Erythroblast (primary cell): ENCODE results near the gene FAM114A1.

Experiments
- GATA1 ChIP-seq: IDR thresholded peaks from 2 replicates; pipeline ENCODE4 v1.6.1; 2011; ENCODE audit warnings: low read depth, mild to moderate bottlenecking, control low read depth, low read length, moderate library complexity
- POLR2A ChIP-seq: IDR thresholded peaks from 2 replicates; pipeline ENCODE4 v1.6.1; 2011; ENCODE audit warnings: mild to moderate bottlenecking, low read length

DNA sequence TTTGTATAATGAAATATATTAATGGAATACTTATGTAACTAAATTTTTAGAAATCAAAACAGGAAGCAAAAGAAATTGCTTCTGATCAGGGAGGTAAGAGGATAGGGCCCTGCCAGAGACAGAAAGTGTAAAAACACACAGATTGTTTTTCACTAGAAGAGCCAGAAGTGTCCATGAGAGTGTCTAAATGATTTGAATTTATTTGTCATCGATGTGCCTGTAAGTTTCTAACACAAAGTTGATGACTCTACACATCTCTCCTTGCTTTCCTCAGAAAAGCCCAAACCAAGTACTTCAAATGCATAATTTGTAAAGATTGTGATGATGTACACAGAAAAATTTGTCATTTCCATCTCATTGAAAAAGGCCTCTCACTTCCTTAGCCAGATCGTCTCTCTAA lies 84.0 kb downstream of the FAM114A1 start:
- TF ChIP-seq POLR2A, result no peak
- no peak for TF ChIP-seq GATA1
